HL-60 (cell line): Measurements from ENCODE around the gene AKAP7.
A peak's percentile ranks its signal among the peaks of the same experiment; 100 is the strongest.

Source experiments
- DNase-seq, 2 experiments: peaks; one replicate each; pipeline ENCODE4 v3.0.0-alpha.2; 2010 to 2020; ENCODE audit warnings: low read depth in 1 of 2, low spot score in 1 of 2
- H3K27ac ChIP-seq: fragments of 250-450 bp; sonication (Bioruptor Pico); replicated peaks from 2 replicates; pipeline ENCODE4 v1.5.1; 2020; ENCODE audit warnings: mild to moderate bottlenecking, moderate library complexity
- H3K27me3 ChIP-seq: fragments of 250-450 bp; sonication (Bioruptor Pico); 2 replicates; pipeline ENCODE4 v1.5.1; 2021; ENCODE audit warnings: mild to moderate bottlenecking, moderate library complexity; ENCODE audit not compliant: insufficient read depth, poor library complexity, severe bottlenecking
- H3K4me3 ChIP-seq: replicated peaks from 2 replicates; pipeline ENCODE4 v1.5.1; 2011; ENCODE audit warnings: mild to moderate bottlenecking, control low read depth, low read length; ENCODE audit not compliant: insufficient read depth
- GABPA ChIP-seq: IDR thresholded peaks from 2 replicates; pipeline ENCODE4 v1.6.1; 2012; ENCODE audit warnings: low read depth
- POLR2AphosphoS5 ChIP-seq: IDR thresholded peaks from 2 replicates; pipeline ENCODE4 v1.6.1; 2012; ENCODE audit warnings: low read depth
- SPI1 ChIP-seq: IDR thresholded peaks from 2 replicates; pipeline ENCODE4 v1.6.1; 2012; ENCODE audit warnings: low read depth, mild to moderate bottlenecking, borderline replicate concordance
- TF ChIP-seq, protein P1 (sequence below): IDR thresholded peaks from one replicate; pipeline ENCODE4 v1.5.1; 2011; ENCODE audit warnings: low read length, control low read depth, inconsistent platforms; ENCODE audit not compliant: insufficient read depth
- TF ChIP-seq, protein P2 (sequence below): IDR thresholded peaks from 2 replicates; pipeline ENCODE4 v1.6.1; 2012; ENCODE audit warnings: low read depth; ENCODE audit not compliant: insufficient replicate concordance

Gene AKAP7

DNA sequence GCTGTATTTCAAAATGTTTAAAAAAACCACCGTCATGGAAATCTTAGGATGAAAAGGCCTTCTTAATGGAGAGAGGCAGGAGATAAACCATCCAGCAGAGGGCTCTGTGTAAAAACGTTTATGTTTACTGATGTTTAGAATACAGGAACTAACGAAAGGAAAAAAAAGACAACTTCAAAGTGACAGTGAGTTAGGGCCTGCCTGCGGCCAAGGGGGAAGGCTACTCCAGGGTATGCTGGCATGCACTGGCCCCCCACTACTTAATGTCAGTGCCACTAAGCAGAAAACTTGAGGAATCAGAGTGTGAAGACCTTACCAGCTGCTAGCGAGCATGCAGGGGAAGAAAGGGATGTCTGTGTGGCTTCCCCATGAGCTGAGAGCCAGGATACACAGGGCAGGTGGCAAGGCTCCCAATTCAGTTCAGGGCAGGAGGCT lies 47.7 kb downstream of the AKAP7 start:
- peak in 1 of 2 experiments; percentile 26 for DNase-seq
- H3K27me3 ChIP-seq, result no peaks in the 10 kb centered on the region
- H3K27ac ChIP-seq, result no peak overlapping the region
- H3K4me3 ChIP-seq, result no peak overlapping the region
- TF ChIP-seq, protein P1, sequence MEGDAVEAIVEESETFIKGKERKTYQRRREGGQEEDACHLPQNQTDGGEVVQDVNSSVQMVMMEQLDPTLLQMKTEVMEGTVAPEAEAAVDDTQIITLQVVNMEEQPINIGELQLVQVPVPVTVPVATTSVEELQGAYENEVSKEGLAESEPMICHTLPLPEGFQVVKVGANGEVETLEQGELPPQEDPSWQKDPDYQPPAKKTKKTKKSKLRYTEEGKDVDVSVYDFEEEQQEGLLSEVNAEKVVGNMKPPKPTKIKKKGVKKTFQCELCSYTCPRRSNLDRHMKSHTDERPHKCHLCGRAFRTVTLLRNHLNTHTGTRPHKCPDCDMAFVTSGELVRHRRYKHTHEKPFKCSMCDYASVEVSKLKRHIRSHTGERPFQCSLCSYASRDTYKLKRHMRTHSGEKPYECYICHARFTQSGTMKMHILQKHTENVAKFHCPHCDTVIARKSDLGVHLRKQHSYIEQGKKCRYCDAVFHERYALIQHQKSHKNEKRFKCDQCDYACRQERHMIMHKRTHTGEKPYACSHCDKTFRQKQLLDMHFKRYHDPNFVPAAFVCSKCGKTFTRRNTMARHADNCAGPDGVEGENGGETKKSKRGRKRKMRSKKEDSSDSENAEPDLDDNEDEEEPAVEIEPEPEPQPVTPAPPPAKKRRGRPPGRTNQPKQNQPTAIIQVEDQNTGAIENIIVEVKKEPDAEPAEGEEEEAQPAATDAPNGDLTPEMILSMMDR, result no peak
- TF ChIP-seq POLR2AphosphoS5, result no peak
- TF ChIP-seq GABPA, result no peak
- TF ChIP-seq, protein P2, sequence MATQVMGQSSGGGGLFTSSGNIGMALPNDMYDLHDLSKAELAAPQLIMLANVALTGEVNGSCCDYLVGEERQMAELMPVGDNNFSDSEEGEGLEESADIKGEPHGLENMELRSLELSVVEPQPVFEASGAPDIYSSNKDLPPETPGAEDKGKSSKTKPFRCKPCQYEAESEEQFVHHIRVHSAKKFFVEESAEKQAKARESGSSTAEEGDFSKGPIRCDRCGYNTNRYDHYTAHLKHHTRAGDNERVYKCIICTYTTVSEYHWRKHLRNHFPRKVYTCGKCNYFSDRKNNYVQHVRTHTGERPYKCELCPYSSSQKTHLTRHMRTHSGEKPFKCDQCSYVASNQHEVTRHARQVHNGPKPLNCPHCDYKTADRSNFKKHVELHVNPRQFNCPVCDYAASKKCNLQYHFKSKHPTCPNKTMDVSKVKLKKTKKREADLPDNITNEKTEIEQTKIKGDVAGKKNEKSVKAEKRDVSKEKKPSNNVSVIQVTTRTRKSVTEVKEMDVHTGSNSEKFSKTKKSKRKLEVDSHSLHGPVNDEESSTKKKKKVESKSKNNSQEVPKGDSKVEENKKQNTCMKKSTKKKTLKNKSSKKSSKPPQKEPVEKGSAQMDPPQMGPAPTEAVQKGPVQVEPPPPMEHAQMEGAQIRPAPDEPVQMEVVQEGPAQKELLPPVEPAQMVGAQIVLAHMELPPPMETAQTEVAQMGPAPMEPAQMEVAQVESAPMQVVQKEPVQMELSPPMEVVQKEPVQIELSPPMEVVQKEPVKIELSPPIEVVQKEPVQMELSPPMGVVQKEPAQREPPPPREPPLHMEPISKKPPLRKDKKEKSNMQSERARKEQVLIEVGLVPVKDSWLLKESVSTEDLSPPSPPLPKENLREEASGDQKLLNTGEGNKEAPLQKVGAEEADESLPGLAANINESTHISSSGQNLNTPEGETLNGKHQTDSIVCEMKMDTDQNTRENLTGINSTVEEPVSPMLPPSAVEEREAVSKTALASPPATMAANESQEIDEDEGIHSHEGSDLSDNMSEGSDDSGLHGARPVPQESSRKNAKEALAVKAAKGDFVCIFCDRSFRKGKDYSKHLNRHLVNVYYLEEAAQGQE, result no peak
- no peak for TF ChIP-seq SPI1

DNA sequence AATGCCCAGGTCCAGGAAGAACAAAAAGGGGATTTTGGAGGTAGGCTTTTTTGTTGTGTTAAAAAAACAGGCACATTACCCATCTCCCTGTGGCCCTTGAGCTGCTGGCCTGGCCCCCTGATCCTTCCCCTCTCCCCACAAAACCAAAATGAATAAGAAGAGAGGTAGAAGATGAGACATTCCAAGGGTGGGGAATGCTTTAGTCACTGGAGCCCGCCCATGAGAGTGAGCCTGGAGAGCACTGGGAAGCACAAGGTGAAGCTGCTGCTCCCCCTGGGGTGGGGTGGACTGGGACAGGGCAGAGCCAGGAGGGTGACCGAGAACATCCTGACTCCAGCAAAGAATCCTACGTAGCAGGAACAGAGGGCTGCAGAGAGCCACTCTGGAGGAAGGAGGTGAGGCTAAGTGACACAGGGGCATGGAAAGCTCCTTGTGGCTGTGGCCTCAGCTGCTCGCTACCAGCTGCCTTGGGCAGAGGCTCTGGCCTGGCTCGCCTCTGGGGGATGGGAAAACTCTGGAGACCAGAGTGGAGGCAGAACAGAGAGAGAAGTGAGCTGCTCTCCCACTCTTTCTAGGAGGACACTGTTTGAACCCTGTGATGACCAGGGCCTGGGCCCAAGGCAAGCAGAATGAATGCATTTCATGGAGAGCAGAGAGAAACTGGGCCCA lies 48.3 kb downstream of the AKAP7 start:
- H3K4me3 ChIP-seq, result no peak overlapping the region
- DNase-seq, result no peak
- no peak for TF ChIP-seq POLR2AphosphoS5
- TF ChIP-seq, protein P1, result no peak
- TF ChIP-seq GABPA, result no peak
- TF ChIP-seq SPI1, result no peak
- TF ChIP-seq, protein P2, result no peak
- no peaks in the 10 kb centered on the region for H3K27me3 ChIP-seq
- no peak overlapping the region for H3K27ac ChIP-seq

DNA sequence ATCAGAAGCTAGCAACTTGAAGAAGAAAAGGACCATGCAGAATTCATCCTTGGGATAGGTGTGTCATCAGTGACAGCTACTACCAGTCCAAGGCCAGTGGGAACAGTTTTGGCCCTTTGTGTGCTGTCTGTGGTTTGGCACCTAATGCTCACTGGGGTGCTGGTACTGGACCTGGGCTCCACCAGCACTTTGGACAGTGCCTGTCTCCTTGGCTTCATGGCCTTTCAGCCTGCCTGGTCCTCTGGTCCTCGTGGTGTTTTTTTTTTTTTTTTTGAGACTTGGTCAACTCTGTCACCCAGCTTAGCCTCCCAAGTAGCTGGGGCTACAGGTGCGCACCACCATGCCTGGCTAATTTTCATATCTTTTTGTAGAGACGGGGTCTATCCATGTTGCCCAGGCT lies 56.3 kb downstream of the AKAP7 start:
- Histone ChIP-seq H3K4me3 (no peak overlapping the region), H3K27ac (no peak overlapping the region), H3K27me3 (no peaks in the 10 kb centered on the region)
- TF ChIP-seq SPI1, result no peak
- TF ChIP-seq, protein P2, result no peak
- TF ChIP-seq GABPA, result no peak
- TF ChIP-seq, protein P1, result no peak
- no peak for TF ChIP-seq POLR2AphosphoS5
- DNase-seq, result no peak
